GM03348 (cell line): ENCODE measurements around the gene ZDHHC21.

Experiments
- DNase-seq: peaks from one replicate; pipeline ENCODE4 v3.0.0; 2012; ENCODE audit warnings: low spot score

ZDHHC21 gene

GRCh38 chr9:14693251-14693861 lies at the start of gene ZDHHC21:
TSS of gene ZDHHC21 (minus strand) at chr9:14693432. CDS start at chr9:14674340, 19,092 bp downstream.
- peak; percentile 92 for DNase-seq

- no peak for DNase-seq
Observed at GRCh38 chr9:14741369-14741768, 48.1 kb upstream of the ZDHHC21 start.

- DNase-seq: no peak
Observed at GRCh38 chr9:14733133-14733532, 39.9 kb upstream of the ZDHHC21 start.

- no peak for DNase-seq
Observed at GRCh38 chr9:14731294-14731981, 38.2 kb upstream of the ZDHHC21 start.

- DNase-seq: no peak
Observed at GRCh38 chr9:14730461-14730898, 37.2 kb upstream of the ZDHHC21 start.

- no peak for DNase-seq
Observed at GRCh38 chr9:14723301-14723700, 30.1 kb upstream of the ZDHHC21 start.

GRCh38 chr9:14722391-14723035 lies 29.3 kb upstream of the ZDHHC21 start, which contains the start of gene CER1:
TSS of gene CER1 (minus strand) at chr9:14722733. CDS start at chr9:14722672, 61 bp downstream.
- DNase-seq: no peak

- DNase-seq: no peak
Observed at GRCh38 chr9:14719231-14719923, 26.1 kb upstream of the ZDHHC21 start.

GRCh38 chr9:14715102-14715501 lies 21.9 kb upstream of the ZDHHC21 start:
- no peak for DNase-seq

- DNase-seq: no peak
Observed at GRCh38 chr9:14713187-14713767, 20.0 kb upstream of the ZDHHC21 start.

GRCh38 chr9:14710804-14711203 lies 17.6 kb upstream of the ZDHHC21 start:
- peak; percentile 9 for DNase-seq

- DNase-seq: no peak
Observed at GRCh38 chr9:14706530-14707140, 13.4 kb upstream of the ZDHHC21 start.

GRCh38 chr9:14705079-14705478 lies 11.8 kb upstream of the ZDHHC21 start:
- DNase-seq: no peak

GRCh38 chr9:14704281-14704680 lies 11.0 kb upstream of the ZDHHC21 start:
- no peak for DNase-seq

GRCh38 chr9:14702200-14702720 lies 9.0 kb upstream of the ZDHHC21 start:
- DNase-seq: no peak

GRCh38 chr9:14692470-14693250 lies 572 bp downstream of the ZDHHC21 start:
- no peak for DNase-seq

- DNase-seq: no peak
Observed at GRCh38 chr9:14690948-14691730, 2.1 kb downstream of the ZDHHC21 start.

GRCh38 chr9:14687042-14687719 lies 6.1 kb downstream of the ZDHHC21 start:
- peak; percentile 58 for DNase-seq

- no peak for DNase-seq
Observed at GRCh38 chr9:14686168-14686567, 7.1 kb downstream of the ZDHHC21 start.
